Tibial nerve (tissue), 3 donors: ENCODE data around the gene TMEM19.

ENCODE experiments used
- EP300 ChIP-seq, 2 donors: sonication (generic); formaldehyde crosslinking; IDR thresholded peaks; one replicate each; pipeline ENCODE4 v1.6.1; 2017; ENCODE audit warnings: antibody characterized with exemption in 2 of 2, mild to moderate bottlenecking in 1 of 2
- POLR2A ChIP-seq, 2 donors: fragments of 450-650 bp; IDR thresholded peaks; one replicate each; pipeline ENCODE4 v1.6.1; 2017; ENCODE audit warnings: antibody characterized with exemption in 2 of 2, mild to moderate bottlenecking in 2 of 2, moderate library complexity in 2 of 2

DNA sequence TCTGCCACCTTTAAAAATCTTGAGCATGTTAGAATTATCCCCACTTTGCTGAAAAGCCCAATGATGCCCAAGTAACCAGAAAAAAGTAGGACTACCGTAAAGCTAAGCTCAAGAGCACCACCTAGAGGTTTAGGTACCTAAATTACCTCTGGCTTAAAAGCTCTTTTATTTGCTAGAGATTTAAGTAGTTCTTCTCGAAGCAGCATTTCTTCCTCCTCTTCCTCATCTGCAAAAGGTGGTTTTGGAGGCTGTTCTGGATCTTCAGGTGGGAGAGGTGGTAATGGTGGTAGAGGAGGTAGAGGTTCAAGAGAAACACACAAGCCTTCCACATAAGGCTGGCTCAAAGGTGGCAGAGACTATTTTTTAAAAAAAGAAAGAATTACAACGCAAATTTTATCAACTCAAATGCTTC, 49.2 kb upstream of the TMEM19 start:
- TF ChIP-seq EP300 (IDR thresholded peaks at IDR 0.05) (no peak), POLR2A (IDR thresholded peaks at IDR 0.05) (no peak)
